Osteoblast (primary cell): ENCODE results near the gene MRPL14. TPM values are rescaled to one million over a fixed set of nuclear protein-coding genes. Genes with fewer than 3 reads are reported as not detected.

ENCODE experiments used
- DNase-seq: peaks from one replicate; pipeline ENCODE4 v3.0.0; 2011; ENCODE audit warnings: low spot score, mixed read lengths; ENCODE audit not compliant: insufficient read length; ENCODE audit errors: missing footprints
- H2AFZ ChIP-seq: 2 replicates; pipeline ENCODE4 v1.6.0; 2011; ENCODE audit warnings: mild to moderate bottlenecking, low read length
- H3K27ac ChIP-seq: 2 replicates; pipeline ENCODE4 v1.5.1; 2011; ENCODE audit warnings: mild to moderate bottlenecking, low read depth, low read length, moderate library complexity
- H3K27me3 ChIP-seq: 2 replicates; pipeline ENCODE4 v1.6.0; 2012; ENCODE audit warnings: mild to moderate bottlenecking, control low read depth, inconsistent platforms, low read length, moderate library complexity; ENCODE audit not compliant: insufficient read depth
- H3K36me3 ChIP-seq: 2 replicates; pipeline ENCODE4 v1.5.1; 2011; ENCODE audit warnings: mild to moderate bottlenecking, low read length, control low read depth, moderate library complexity; ENCODE audit not compliant: insufficient read depth
- H3K4me1 ChIP-seq: 2 replicates; pipeline ENCODE4 v1.5.1; 2011; ENCODE audit warnings: mild to moderate bottlenecking, low read length, control low read depth, moderate library complexity; ENCODE audit not compliant: insufficient read depth
- H3K4me2 ChIP-seq: 2 replicates; pipeline ENCODE4 v1.6.0; 2011; ENCODE audit warnings: mild to moderate bottlenecking, low read length; ENCODE audit not compliant: insufficient read depth
- H3K4me3 ChIP-seq: fragments of 200-600 bp; sonication (generic); 3 replicates; pipeline ENCODE4 v1.5.1; 2012; ENCODE audit warnings: mild to moderate bottlenecking, low read length, inconsistent platforms; ENCODE audit not compliant: insufficient read depth
- H3K79me2 ChIP-seq: 2 replicates; pipeline ENCODE4 v1.6.0; 2012; ENCODE audit warnings: mild to moderate bottlenecking, low read length, control low read depth, inconsistent platforms; ENCODE audit not compliant: insufficient read depth
- H3K9me3 ChIP-seq: 2 replicates; pipeline ENCODE4 v1.5.1; 2011; ENCODE audit warnings: low read depth, low read length, control low read depth
- H4K20me1 ChIP-seq: 2 replicates; pipeline ENCODE4 v1.6.0; 2012; ENCODE audit warnings: mild to moderate bottlenecking, low read length, control low read depth; ENCODE audit not compliant: insufficient read depth
- total RNA-seq: library from RNA; depleted of rRNA; stranded (reverse); fragments of >200 nt; gene quantifications from 2 replicates; pipeline ENCODE4 v1.2.3, GENCODE V29; 2012
- TF ChIP-seq, protein P1 (sequence below): IDR thresholded peaks from 2 replicates; pipeline ENCODE4 v1.5.1; 2011; ENCODE audit warnings: mild to moderate bottlenecking, low read depth, low read length, moderate library complexity; ENCODE audit errors: extremely low read depth

Gene MRPL14
- total RNA-seq, 1 donor, result 49.9 TPM

- H3K27me3 ChIP-seq, result no peaks in the 10 kb centered on the region
- no peak overlapping the region for H3K27ac ChIP-seq
- H2AFZ ChIP-seq, result no peak overlapping the region
- H3K36me3 ChIP-seq, result no peaks in the 10 kb centered on the region
- H3K79me2 ChIP-seq, result no peaks in the 10 kb centered on the region
- TF ChIP-seq, protein P1, sequence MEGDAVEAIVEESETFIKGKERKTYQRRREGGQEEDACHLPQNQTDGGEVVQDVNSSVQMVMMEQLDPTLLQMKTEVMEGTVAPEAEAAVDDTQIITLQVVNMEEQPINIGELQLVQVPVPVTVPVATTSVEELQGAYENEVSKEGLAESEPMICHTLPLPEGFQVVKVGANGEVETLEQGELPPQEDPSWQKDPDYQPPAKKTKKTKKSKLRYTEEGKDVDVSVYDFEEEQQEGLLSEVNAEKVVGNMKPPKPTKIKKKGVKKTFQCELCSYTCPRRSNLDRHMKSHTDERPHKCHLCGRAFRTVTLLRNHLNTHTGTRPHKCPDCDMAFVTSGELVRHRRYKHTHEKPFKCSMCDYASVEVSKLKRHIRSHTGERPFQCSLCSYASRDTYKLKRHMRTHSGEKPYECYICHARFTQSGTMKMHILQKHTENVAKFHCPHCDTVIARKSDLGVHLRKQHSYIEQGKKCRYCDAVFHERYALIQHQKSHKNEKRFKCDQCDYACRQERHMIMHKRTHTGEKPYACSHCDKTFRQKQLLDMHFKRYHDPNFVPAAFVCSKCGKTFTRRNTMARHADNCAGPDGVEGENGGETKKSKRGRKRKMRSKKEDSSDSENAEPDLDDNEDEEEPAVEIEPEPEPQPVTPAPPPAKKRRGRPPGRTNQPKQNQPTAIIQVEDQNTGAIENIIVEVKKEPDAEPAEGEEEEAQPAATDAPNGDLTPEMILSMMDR, result no peak
- H4K20me1 ChIP-seq, result no peaks in the 10 kb centered on the region
- H3K4me1 ChIP-seq, result no peaks in the 10 kb centered on the region
- H3K4me2 ChIP-seq, result no peak overlapping the region
- no peak overlapping the region for H3K4me3 ChIP-seq
- no peak for DNase-seq
- no peaks in the 10 kb centered on the region for H3K9me3 ChIP-seq
Observed at GRCh38 chr6:44082872-44083321, 44.4 kb downstream of the MRPL14 start.

DNA sequence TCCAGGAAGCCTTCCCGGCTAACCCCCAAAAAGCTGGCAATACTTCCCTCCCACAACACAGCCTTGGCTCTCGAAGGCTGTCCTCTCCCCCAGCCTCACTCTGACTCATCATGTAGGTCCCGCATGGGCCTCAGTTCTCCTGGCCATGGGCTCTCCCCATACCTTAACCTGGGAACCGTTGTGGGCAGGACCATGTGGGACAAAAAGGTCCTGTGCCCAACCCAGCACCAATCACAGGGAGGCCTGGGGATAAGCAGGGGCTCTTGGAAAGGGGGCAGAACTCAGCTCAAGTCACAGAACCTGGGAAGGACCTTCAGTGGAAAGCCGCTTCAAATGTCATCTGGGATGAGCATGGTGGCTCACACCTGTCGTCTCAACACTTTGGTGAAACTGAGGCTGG lies 45.5 kb downstream of the MRPL14 start:
- no peaks in the 10 kb centered on the region for H3K36me3 ChIP-seq
- DNase-seq, result no peak
- H4K20me1 ChIP-seq, result no peaks in the 10 kb centered on the region
- H2AFZ ChIP-seq, result no peak overlapping the region
- no peaks in the 10 kb centered on the region for H3K27me3 ChIP-seq
- no peaks in the 10 kb centered on the region for H3K9me3 ChIP-seq
- H3K4me3 ChIP-seq, result no peak overlapping the region
- no peak overlapping the region for H3K27ac ChIP-seq
- TF ChIP-seq, protein P1, result no peak
- H3K4me1 ChIP-seq, result peaks cover 2% of the 10 kb centered on the region
- no peaks in the 10 kb centered on the region for H3K79me2 ChIP-seq
- H3K4me2 ChIP-seq, result no peak overlapping the region

DNA sequence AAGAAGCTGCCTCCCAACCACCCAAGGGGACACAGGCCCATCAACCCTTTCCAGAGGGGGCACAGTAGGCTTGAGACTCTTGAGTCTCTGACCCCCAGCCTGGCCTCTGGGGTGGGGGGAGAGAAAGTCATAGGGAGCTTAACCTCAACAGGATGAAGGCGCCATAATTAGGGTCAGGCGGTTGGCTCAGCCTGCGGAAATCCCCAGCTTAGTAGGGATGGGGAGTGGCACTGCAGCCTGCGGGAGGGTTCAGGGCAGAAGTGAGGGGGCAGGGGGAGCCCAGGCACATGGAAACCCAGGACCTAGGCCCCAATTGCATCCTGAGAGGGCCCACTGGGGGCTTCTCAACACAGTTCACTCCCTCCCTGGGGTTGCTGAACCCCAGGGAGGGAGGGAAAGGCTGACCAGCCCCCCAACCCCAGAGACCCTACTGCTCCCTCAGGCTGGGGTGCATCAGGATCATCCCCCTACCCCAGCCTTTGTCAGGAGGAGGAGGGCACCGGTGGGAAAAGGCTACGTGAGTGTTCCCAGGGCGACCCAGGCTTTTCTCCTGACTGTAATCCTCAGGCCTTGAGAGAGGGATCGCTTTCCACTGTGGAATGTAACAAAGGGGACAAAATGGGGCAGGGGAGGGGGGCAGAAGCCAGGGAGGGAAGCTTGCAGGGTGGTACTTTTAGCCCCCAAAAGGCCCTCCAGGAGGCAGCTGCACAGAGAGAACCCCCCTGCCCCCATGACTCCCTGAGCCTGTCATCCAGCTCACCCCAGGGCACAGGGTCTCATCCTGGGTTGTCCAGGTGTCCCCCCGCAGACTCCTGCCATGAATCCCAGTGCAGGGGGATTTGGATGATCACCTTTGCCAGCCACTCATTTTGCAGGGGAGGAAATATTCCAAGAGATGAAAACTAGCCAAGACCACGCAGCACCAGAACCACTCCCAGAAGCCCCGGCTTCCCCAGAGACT lies 46.4 kb downstream of the MRPL14 start:
- Histone ChIP-seq H3K4me1 (peaks cover 3% of the 10 kb centered on the region), H3K27me3 (no peaks in the 10 kb centered on the region), H4K20me1 (no peaks in the 10 kb centered on the region), H3K36me3 (no peaks in the 10 kb centered on the region), H3K79me2 (no peaks in the 10 kb centered on the region), H3K9me3 (no peaks in the 10 kb centered on the region), H3K4me2 (no peak overlapping the region), H3K27ac (no peak overlapping the region), H2AFZ (no peak overlapping the region), H3K4me3 (no peak overlapping the region)
- DNase-seq, result no peak
- TF ChIP-seq, protein P1, result no peak

DNA sequence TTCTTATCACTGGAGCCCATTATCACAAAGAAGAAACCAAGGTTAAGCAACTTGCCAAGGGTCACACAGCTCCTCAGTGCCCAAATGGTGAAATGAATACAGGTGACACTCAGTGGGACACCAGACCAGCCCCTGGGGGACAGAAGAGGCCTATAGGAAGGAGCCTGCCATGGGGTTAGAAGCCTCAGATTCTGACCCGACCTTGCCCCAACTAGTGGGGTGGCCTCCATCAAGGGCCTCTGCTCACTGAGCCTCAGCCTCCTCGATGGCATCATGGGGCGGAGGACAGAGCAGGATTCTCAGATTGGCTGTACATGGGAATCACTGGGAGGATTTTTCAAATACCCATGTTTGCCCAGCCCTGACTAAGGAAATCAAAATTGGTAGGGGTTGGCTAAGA lies 47.6 kb downstream of the MRPL14 start:
- Histone ChIP-seq H3K27me3 (no peaks in the 10 kb centered on the region), H3K4me2 (no peak overlapping the region), H3K27ac (no peak overlapping the region), H4K20me1 (no peaks in the 10 kb centered on the region), H3K4me3 (no peak overlapping the region), H3K9me3 (no peaks in the 10 kb centered on the region), H2AFZ (no peak overlapping the region), H3K36me3 (no peaks in the 10 kb centered on the region), H3K79me2 (no peaks in the 10 kb centered on the region), H3K4me1 (peaks cover 7% of the 10 kb centered on the region)
- TF ChIP-seq, protein P1, result no peak
- no peak for DNase-seq
